IMR-90 (cell line): ENCODE data around the gene HINT3. TPM values are rescaled to one million over a fixed set of nuclear protein-coding genes. Genes with fewer than 3 reads are reported as not detected.

ENCODE experiments used
- ATAC-seq: fragments of 200-7000 bp; cut with Tn5 transposase; 2 replicates; pipeline ENCODE4 v1.9.1; 2020; ENCODE audit warnings: low read depth, mild to moderate bottlenecking, moderate library complexity
- BruUV-seq: library from RNA; stranded (reverse); fragments of 400-500 nt; replicated peaks from 2 replicates; lab custom pipeline; 2021; lab: Mats Ljungman, UMichigan
- CTCF ChIA-PET: fragments of 300-600 bp; formaldehyde crosslinking; extraction: SDS; loops from one replicate; lab custom pipeline; 2021; ENCODE audit warnings: antibody characterized with exemption; lab: Yijun Ruan, JAX
- POLR2A ChIA-PET: fragments of 300-600 bp; sonication (Branson Sonifier 250); formaldehyde crosslinking; loops from one replicate; lab custom pipeline; 2022; ENCODE audit warnings: antibody characterized with exemption; ENCODE audit not compliant: unreplicated experiment; lab: Charles Lee
- DNase-seq: peaks from one replicate; pipeline ENCODE4 v3.0.0; 2013
- H2AFZ ChIP-seq: replicated peaks from 2 replicates; pipeline ENCODE3; 2013; ENCODE audit warnings: low read length, mild to moderate bottlenecking; ENCODE audit not compliant: poor library complexity
- H2AK5ac ChIP-seq: 2 replicates; pipeline ENCODE4 v1.6.1; 2013; ENCODE audit warnings: low read depth, low read length, inconsistent platforms
- H2AK9ac ChIP-seq: replicated peaks from 2 replicates; pipeline ENCODE3; 2013; ENCODE audit warnings: mild to moderate bottlenecking, low read depth, low read length, moderate library complexity; ENCODE audit not compliant: poor library complexity
- H2BK120ac ChIP-seq: 2 replicates; pipeline ENCODE4 v1.6.1; 2013; ENCODE audit warnings: low read depth, low read length, inconsistent platforms
- H2BK15ac ChIP-seq: 3 replicates; pipeline ENCODE4 v1.6.1; 2013; ENCODE audit warnings: low read depth, low read length, inconsistent platforms
- H2BK20ac ChIP-seq: 2 replicates; pipeline ENCODE4 v1.6.1; 2013; ENCODE audit warnings: low read depth, mild to moderate bottlenecking, inconsistent platforms, low read length, moderate library complexity
- H2BK5ac ChIP-seq: 2 replicates; pipeline ENCODE4 v1.6.1; 2013; ENCODE audit warnings: mild to moderate bottlenecking, low read depth, low read length, inconsistent platforms; ENCODE audit not compliant: poor library complexity, severe bottlenecking
- H3K14ac ChIP-seq: replicated peaks from 2 replicates; pipeline ENCODE4 v1.6.1; 2013; ENCODE audit warnings: low read depth, low read length, inconsistent platforms
- H3K18ac ChIP-seq: 2 replicates; pipeline ENCODE4 v1.6.1; 2013; ENCODE audit warnings: low read depth, low read length, control low read depth
- H3K23ac ChIP-seq: 2 replicates; pipeline ENCODE4 v1.6.1; 2013; ENCODE audit warnings: low read depth, low read length, inconsistent platforms
- H3K27ac ChIP-seq: 2 replicates; pipeline ENCODE4 v1.5.1; 2013; ENCODE audit warnings: mild to moderate bottlenecking, control low read depth, low read length; ENCODE audit not compliant: insufficient read depth
- H3K27me3 ChIP-seq: 2 replicates; pipeline ENCODE4 v1.6.1; 2013; ENCODE audit warnings: low read length; ENCODE audit not compliant: control insufficient read depth, insufficient read depth
- H3K36me3 ChIP-seq: 2 replicates; pipeline ENCODE4 v1.6.1; 2013; ENCODE audit warnings: low read length, mixed read lengths; ENCODE audit not compliant: control insufficient read depth, insufficient read depth
- H3K4ac ChIP-seq: 2 replicates; pipeline ENCODE4 v1.6.1; 2013; ENCODE audit warnings: low read depth, low read length, inconsistent platforms
- H3K4me1 ChIP-seq: 2 replicates; pipeline ENCODE4 v1.6.1; 2013; ENCODE audit warnings: low read length, mixed read lengths; ENCODE audit not compliant: control insufficient read depth, insufficient read depth
- H3K4me2 ChIP-seq: 2 replicates; pipeline ENCODE4 v1.6.1; 2013; ENCODE audit warnings: low read depth, mild to moderate bottlenecking, control low read depth, low read length, moderate library complexity
- H3K4me3 ChIP-seq: 2 replicates; pipeline ENCODE4 v1.5.1; 2013; ENCODE audit warnings: low read depth, mild to moderate bottlenecking, control low read depth, low read length, moderate library complexity; ENCODE audit not compliant: insufficient read depth
- H3K56ac ChIP-seq: 2 replicates; pipeline ENCODE4 v1.6.1; 2013; ENCODE audit warnings: low read length, inconsistent platforms; ENCODE audit not compliant: insufficient read depth; ENCODE audit errors: extremely low read depth
- H3K79me1 ChIP-seq, 2 experiments: 2 replicates each; pipeline ENCODE4 v1.6.1; 2013; ENCODE audit warnings: low read length in 2 of 2, inconsistent platforms in 1 of 2, low read depth in 1 of 2
- H3K9ac ChIP-seq: 2 replicates; pipeline ENCODE4 v1.6.1; 2013; ENCODE audit warnings: low read depth, low read length, control low read depth
- H3K9me1 ChIP-seq: 2 replicates; pipeline ENCODE4 v1.6.1; 2013; ENCODE audit warnings: low read length, inconsistent platforms; ENCODE audit not compliant: insufficient read depth
- H3K9me3 ChIP-seq: 2 replicates; pipeline ENCODE4 v1.6.1; 2013; ENCODE audit warnings: low read length; ENCODE audit not compliant: control insufficient read depth, insufficient read depth
- H4K20me1 ChIP-seq: 2 replicates; pipeline ENCODE4 v1.6.1; 2013; ENCODE audit warnings: low read length, inconsistent platforms; ENCODE audit not compliant: insufficient read depth
- H4K5ac ChIP-seq: 2 replicates; pipeline ENCODE4 v1.6.1; 2013; ENCODE audit warnings: mild to moderate bottlenecking, low read depth, low read length, control low read depth
- H4K8ac ChIP-seq, 2 experiments: 2 replicates each; pipeline ENCODE4 v1.6.1; 2013; ENCODE audit warnings: low read depth in 2 of 2, low read length in 2 of 2, control low read depth in 1 of 2, inconsistent platforms in 1 of 2
- H4K91ac ChIP-seq: 2 replicates; pipeline ENCODE4 v1.6.1; 2013; ENCODE audit warnings: low read depth, low read length, inconsistent platforms; ENCODE audit not compliant: insufficient read depth
- FOS ChIP-seq: fragments of 150-350 bp; IDR thresholded peaks from 2 replicates; pipeline ENCODE4 v1.6.1; 2016; ENCODE audit warnings: low read depth, low read length
- MAFK ChIP-seq: IDR thresholded peaks from 2 replicates; pipeline ENCODE4 v1.6.1; 2012; ENCODE audit warnings: low read depth, low read length, improper control_type of control experiment
- NFE2L2 ChIP-seq: fragments of 150-350 bp; IDR thresholded peaks from 2 replicates; pipeline ENCODE4 v1.6.1; 2016; ENCODE audit warnings: low read depth, mild to moderate bottlenecking, low read length
- USF2 ChIP-seq: fragments of 150-350 bp; IDR thresholded peaks from 2 replicates; pipeline ENCODE4 v1.6.1; 2017; ENCODE audit warnings: mild to moderate bottlenecking, antibody characterized with exemption, low read length, low read depth
- WGBS, 2 experiments: methylation state at CpG; one replicate each; pipeline versions ENCODE4 v1.1.5 to v1.1.7; 2013; ENCODE audit warnings: missing lambda C conversion rate in 2 of 2; ENCODE audit not compliant: insufficient read length in 1 of 2; ENCODE audit errors: extremely low coverage in 2 of 2; 5-methylcytosine and 5-hydroxymethylcytosine counted together
- dilution Hi-C: fragments of 300-500 bp; cut with HindIII; formaldehyde crosslinking; loops from one replicate; pipeline ENCODE4 v1.14.3; 2018; ENCODE audit warnings: low sequenced_read_pairs; ENCODE audit not compliant: unreplicated experiment
- in situ Hi-C: fragments of 300-500 bp; cut with MboI; formaldehyde crosslinking; loops from 3 replicates; pipeline ENCODE4 v1.14.3; 2019; ENCODE audit warnings: low sequenced_read_pairs, inconsistent platforms, mixed read lengths
- intact Hi-C: fragments of 100-400 bp; cut with micrococcal nuclease; formaldehyde crosslinking; loops from 2 replicates; pipeline ENCODE4 v1.10.0; 2022
- polyA plus RNA-seq, 3 experiments: library from polyadenylated mRNA; depleted of rRNA; stranded (reverse); fragments of >200 nt; gene quantifications; 2 replicates each; pipeline ENCODE4 v1.2.3, GENCODE V29; 2012; ENCODE audit warnings: low replicate concordance in 1 of 3
- total RNA-seq: library from RNA; depleted of rRNA; stranded (reverse); fragments of >200 nt; gene quantifications from 2 replicates; pipeline ENCODE4 v1.2.3, GENCODE V29; 2012

HINT3 gene
- total and polyA plus RNA-seq, 2 of the 4 experiments (the other 2 are of a cell fraction) = 3.4 to 6.5 TPM

- ATAC-seq (no peak), DNase-seq (peak; percentile 56)
- Histone ChIP-seq H3K4me3 (no peak overlapping the region), H3K23ac (peak overlapping the region; percentile 7; the same call in 1 of the 2 replicates), H3K4me1 (peaks cover 28% of the 10 kb centered on the region), H2BK20ac (peak overlapping the region; percentile 94), H3K27ac (no peak overlapping the region), H4K8ac (peak overlapping the region; percentile 5 to 6; a peak in 2 of 4 replicates), H3K4me2 (no peak overlapping the region), H3K14ac (0 out of 2 replicates have a peak overlapping the region, but pooled peaks have one; percentile 5), H4K5ac (peak overlapping the region; percentile 78), H2BK120ac (peak overlapping the region; percentile 78), H2BK15ac (peak overlapping the region; percentile 19; the same call in 2 of the 3 replicates), H3K9me1 (peaks cover 2% of the 10 kb centered on the region), H4K91ac (peak overlapping the region; percentile 55), H3K18ac (peak overlapping the region; percentile 84), H3K27me3 (no peaks in the 10 kb centered on the region), H3K9me3 (no peaks in the 10 kb centered on the region), H2AK5ac (peak overlapping the region; percentile 67; the same call in 1 of the 2 replicates), H3K56ac (no peak overlapping the region), H2BK5ac (no peak overlapping the region), H3K9ac (no peak overlapping the region), H3K79me1 (no peaks in the 10 kb centered on the region), H2AFZ (no peak overlapping the region), H3K36me3 (no peaks in the 10 kb centered on the region), H3K4ac (peak overlapping the region; percentile 18), H4K20me1 (no peaks in the 10 kb centered on the region), H2AK9ac (no peak overlapping the region)
- intact Hi-C loops = no loop called here
- ChIA-PET POLR2A (no interaction called here), CTCF (no interaction called here)
- TF ChIP-seq NFE2L2 (no peak), USF2 (no peak), MAFK (no peak), FOS (0 out of 2 replicates have a peak, but pooled peaks have one; percentile 19)
- 96% methylated on average over 4 of the region's 10 CpGs; no CpG with 5 or more reads in 1 of the 2 experiments for WGBS, 2 experiments
- dilution Hi-C loops = no loop called here
- BruUV-seq = no TSS peak
- in situ Hi-C loops = no loop called here
Observed at GRCh38 chr6:125942672-125943527, 13.7 kb upstream of the HINT3 start.
